PFSK-1 (cell line): ENCODE results near the gene PSIP1.

Experiments used
- POLR2AphosphoS5 ChIP-seq: IDR thresholded peaks from 2 replicates; pipeline ENCODE4 v1.6.1; 2012; ENCODE audit warnings: low read depth, mild to moderate bottlenecking, control low read depth, low read length, moderate library complexity
- SIN3A ChIP-seq: IDR thresholded peaks from 2 replicates; pipeline ENCODE4 v1.6.1; 2012; ENCODE audit warnings: mild to moderate bottlenecking, low read length, moderate library complexity, borderline replicate concordance; ENCODE audit not compliant: insufficient read depth

- TF ChIP-seq POLR2AphosphoS5 (no peak), SIN3A (no peak)
Observed at GRCh38 chr9:15525958-15526357, 15.2 kb upstream of the PSIP1 start.
